Neural cell (in vitro differentiated cells): ENCODE measurements around the gene SMARCD1.

Experiments used
- EZH2 ChIP-seq: fragments of 200-600, 300-800 bp; shearing (Covaris generic), sonication (generic); IDR thresholded peaks from 2 replicates; pipeline ENCODE4 v1.6.1; 2014; ENCODE audit warnings: antibody characterized with exemption, low read length, borderline replicate concordance, mild to moderate bottlenecking; ENCODE audit not compliant: insufficient read depth, poor library complexity, severe bottlenecking
- SMC3 ChIP-seq: fragments of 450-650 bp; conservative IDR thresholded peaks from 2 replicates; pipeline ENCODE4 v1.6.1; 2014; ENCODE audit warnings: antibody characterized with exemption, mild to moderate bottlenecking, moderate library complexity; ENCODE audit not compliant: poor library complexity
- TF ChIP-seq, protein P1 (sequence below): fragments of 450-650 bp; IDR thresholded peaks from 2 replicates; pipeline ENCODE4 v1.5.1; 2014; ENCODE audit warnings: antibody characterized with exemption, mild to moderate bottlenecking, moderate library complexity; ENCODE audit not compliant: poor library complexity, severe bottlenecking

DNA sequence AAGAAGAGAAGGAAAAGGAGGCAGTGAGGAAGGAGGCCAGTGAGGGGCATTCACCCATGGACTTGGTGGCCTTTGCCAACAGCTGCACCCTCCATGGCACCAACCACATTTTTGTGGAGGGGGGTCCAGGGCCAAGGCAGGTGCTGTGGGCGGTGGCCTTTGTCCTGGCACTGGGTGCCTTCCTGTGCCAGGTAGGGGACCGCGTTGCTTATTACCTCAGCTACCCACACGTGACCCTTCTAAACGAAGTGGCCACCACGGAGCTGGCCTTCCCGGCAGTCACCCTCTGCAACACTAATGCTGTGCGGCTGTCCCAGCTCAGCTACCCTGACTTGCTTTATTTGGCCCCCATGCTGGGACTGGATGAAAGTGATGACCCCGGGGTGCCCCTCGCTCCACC lies 11.4 kb upstream of the SMARCD1 start:
- TF ChIP-seq, protein P1, sequence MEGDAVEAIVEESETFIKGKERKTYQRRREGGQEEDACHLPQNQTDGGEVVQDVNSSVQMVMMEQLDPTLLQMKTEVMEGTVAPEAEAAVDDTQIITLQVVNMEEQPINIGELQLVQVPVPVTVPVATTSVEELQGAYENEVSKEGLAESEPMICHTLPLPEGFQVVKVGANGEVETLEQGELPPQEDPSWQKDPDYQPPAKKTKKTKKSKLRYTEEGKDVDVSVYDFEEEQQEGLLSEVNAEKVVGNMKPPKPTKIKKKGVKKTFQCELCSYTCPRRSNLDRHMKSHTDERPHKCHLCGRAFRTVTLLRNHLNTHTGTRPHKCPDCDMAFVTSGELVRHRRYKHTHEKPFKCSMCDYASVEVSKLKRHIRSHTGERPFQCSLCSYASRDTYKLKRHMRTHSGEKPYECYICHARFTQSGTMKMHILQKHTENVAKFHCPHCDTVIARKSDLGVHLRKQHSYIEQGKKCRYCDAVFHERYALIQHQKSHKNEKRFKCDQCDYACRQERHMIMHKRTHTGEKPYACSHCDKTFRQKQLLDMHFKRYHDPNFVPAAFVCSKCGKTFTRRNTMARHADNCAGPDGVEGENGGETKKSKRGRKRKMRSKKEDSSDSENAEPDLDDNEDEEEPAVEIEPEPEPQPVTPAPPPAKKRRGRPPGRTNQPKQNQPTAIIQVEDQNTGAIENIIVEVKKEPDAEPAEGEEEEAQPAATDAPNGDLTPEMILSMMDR: no peak
- TF ChIP-seq EZH2: no peak
- TF ChIP-seq SMC3: no peak
